Nephron progenitor cell (in vitro differentiated cells): ENCODE results near the gene CPLANE1.
A peak's percentile ranks its signal among the peaks of the same experiment; 100 is the strongest.
"Not testable (repeated sequence)": the region's sequence is repeated elsewhere in the genome, so short reads cannot be mapped to it uniquely, and the experiment has no call there.

Experiments used
- DNase-seq: peaks from one replicate; pipeline ENCODE4 v3.0.0; 2021
- H3K27ac Mint-ChIP-seq: 2 replicates; pipeline ENCODE4 v1.8.0; 2021; ENCODE audit warnings: mild to moderate bottlenecking, moderate library complexity, mixed read lengths
- H3K27me3 Mint-ChIP-seq: 2 replicates; pipeline ENCODE4 v1.8.0; 2021; ENCODE audit warnings: mild to moderate bottlenecking, low read depth, mixed read lengths; ENCODE audit not compliant: poor library complexity
- H3K36me3 Mint-ChIP-seq: 2 replicates; pipeline ENCODE4 v1.8.0; 2021; ENCODE audit warnings: low read depth, mixed read lengths
- H3K4me1 Mint-ChIP-seq: 2 replicates; pipeline ENCODE4 v1.8.0; 2021; ENCODE audit warnings: mixed read lengths
- H3K4me3 Mint-ChIP-seq: 2 replicates; pipeline ENCODE4 v1.8.0; 2021; ENCODE audit warnings: mild to moderate bottlenecking, moderate library complexity, mixed read lengths
- H3K9me3 Mint-ChIP-seq: 2 replicates; pipeline ENCODE4 v1.8.0; 2021; ENCODE audit warnings: mild to moderate bottlenecking, moderate library complexity, mixed read lengths
- TF ChIP-seq, protein P1 (sequence below): fragments of 200-600 bp; sonication (generic); IDR thresholded peaks from 2 replicates; pipeline ENCODE4 v1.5.0; 2021; ENCODE audit warnings: antibody characterized with exemption

The CPLANE1 gene

GRCh38 chr5:37248970-37249814 is at the start of gene CPLANE1:
Gene CPLANE1 (minus strand): TSS chr5:37249376. CDS start chr5:37247698, 1,678 bp downstream.
- TF ChIP-seq, protein P1, sequence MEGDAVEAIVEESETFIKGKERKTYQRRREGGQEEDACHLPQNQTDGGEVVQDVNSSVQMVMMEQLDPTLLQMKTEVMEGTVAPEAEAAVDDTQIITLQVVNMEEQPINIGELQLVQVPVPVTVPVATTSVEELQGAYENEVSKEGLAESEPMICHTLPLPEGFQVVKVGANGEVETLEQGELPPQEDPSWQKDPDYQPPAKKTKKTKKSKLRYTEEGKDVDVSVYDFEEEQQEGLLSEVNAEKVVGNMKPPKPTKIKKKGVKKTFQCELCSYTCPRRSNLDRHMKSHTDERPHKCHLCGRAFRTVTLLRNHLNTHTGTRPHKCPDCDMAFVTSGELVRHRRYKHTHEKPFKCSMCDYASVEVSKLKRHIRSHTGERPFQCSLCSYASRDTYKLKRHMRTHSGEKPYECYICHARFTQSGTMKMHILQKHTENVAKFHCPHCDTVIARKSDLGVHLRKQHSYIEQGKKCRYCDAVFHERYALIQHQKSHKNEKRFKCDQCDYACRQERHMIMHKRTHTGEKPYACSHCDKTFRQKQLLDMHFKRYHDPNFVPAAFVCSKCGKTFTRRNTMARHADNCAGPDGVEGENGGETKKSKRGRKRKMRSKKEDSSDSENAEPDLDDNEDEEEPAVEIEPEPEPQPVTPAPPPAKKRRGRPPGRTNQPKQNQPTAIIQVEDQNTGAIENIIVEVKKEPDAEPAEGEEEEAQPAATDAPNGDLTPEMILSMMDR, result no peak
- Mint-ChIP-seq H3K27ac (peak within 1 kb of the TSS; percentile 64), H3K9me3 (peaks cover 20% of the 10 kb centered on the region), H3K27me3 (peaks cover 6% of the 10 kb centered on the region), H3K36me3 (peaks cover 10% of the 10 kb centered on the region), H3K4me1 (peaks cover 26% of the 10 kb centered on the region), H3K4me3 (peak within 1 kb of the TSS; percentile 88)
- peak; percentile 90 for DNase-seq

- H3K9me3 Mint-ChIP-seq, H3K4me1 Mint-ChIP-seq, H3K27me3 Mint-ChIP-seq, H3K27ac Mint-ChIP-seq, DNase-seq, H3K4me3 Mint-ChIP-seq: not testable (repeated sequence)
- peaks cover 82% of the 10 kb centered on the region for H3K36me3 Mint-ChIP-seq
Measured at GRCh38 chr5:37296313-37296712, 47.1 kb upstream of the CPLANE1 start.

- Mint-ChIP-seq H3K4me1 (no peaks in the 10 kb centered on the region), H3K9me3 (peaks cover 66% of the 10 kb centered on the region), H3K27me3 (peaks cover 2% of the 10 kb centered on the region), H3K27ac (no peak overlapping the region), H3K36me3 (peaks cover 26% of the 10 kb centered on the region), H3K4me3 (no peak overlapping the region)
- TF ChIP-seq, protein P1, result no peak
- no peak for DNase-seq
Measured at GRCh38 chr5:37283214-37283820, 34.1 kb upstream of the CPLANE1 start.

DNA sequence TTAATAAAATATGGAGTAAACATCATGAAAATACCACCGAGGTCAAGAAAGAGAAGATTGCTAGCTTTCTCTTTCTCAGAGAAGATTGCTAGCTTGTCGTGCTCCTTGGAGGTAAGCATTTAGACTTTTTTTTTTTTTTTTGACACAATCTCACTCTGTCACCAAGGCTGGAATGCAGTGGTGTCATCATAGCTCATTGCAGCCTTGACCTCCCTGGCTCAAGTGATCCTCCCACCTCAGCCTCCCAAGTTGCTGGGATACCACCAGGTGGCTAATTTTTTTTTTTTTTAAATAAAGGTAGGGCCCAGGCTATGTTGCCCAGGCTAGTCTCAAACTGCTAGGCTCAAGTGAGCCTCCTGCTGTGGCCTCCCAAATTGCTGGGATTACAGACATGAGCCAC is 26.3 kb upstream of the CPLANE1 start:
- DNase-seq, result no peak
- Mint-ChIP-seq H3K4me1 (no peaks in the 10 kb centered on the region), H3K9me3 (peaks cover 40% of the 10 kb centered on the region), H3K27ac (no peak overlapping the region), H3K4me3 (no peak overlapping the region), H3K36me3 (peaks cover 3% of the 10 kb centered on the region), H3K27me3 (no peaks in the 10 kb centered on the region)
- TF ChIP-seq, protein P1, result no peak

GRCh38 chr5:37272511-37272910 is 23.3 kb upstream of the CPLANE1 start:
- Mint-ChIP-seq H3K27me3 (no peaks in the 10 kb centered on the region), H3K27ac (no peak overlapping the region), H3K36me3 (peaks cover 5% of the 10 kb centered on the region), H3K4me1 (no peaks in the 10 kb centered on the region), H3K9me3 (peaks cover 27% of the 10 kb centered on the region), H3K4me3 (no peak overlapping the region)
- DNase-seq, result no peak
- TF ChIP-seq, protein P1, result no peak

DNA sequence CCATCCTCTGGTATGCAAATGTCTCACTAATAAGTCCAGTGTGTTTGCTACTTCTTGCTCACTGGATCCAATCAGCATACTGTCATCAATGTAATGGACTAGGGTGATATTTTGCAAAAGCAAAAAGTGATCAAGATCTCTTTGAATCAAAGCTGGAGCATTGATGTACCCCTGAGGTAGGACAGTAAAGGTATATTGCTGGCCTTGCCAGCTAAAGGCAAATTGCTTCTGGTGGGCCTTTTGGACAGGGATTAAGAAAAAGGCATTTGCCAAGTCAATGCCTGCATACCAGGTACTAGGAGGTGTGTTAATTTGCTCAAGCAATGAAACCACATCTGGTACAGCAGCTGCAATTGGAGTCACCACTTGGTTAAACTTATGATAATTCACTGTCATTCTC is 18.9 kb upstream of the CPLANE1 start:
- H3K36me3 Mint-ChIP-seq, H3K4me3 Mint-ChIP-seq, DNase-seq, H3K4me1 Mint-ChIP-seq, H3K27ac Mint-ChIP-seq, H3K27me3 Mint-ChIP-seq: not testable (repeated sequence)
- peaks cover 31% of the 10 kb centered on the region for H3K9me3 Mint-ChIP-seq
